Panc1 (cell line): ENCODE data around the gene DST.

Source experiments
- CTCF ChIP-seq: fragments of 450-650 bp; IDR thresholded peaks from 2 replicates; pipeline ENCODE4 v1.5.1; 2017; ENCODE audit warnings: mild to moderate bottlenecking
- REST ChIP-seq, 2 experiments: IDR thresholded peaks; 2 replicates each; pipeline ENCODE4 v1.6.1; 2011 to 2012; ENCODE audit warnings: low read depth in 2 of 2, control low read depth in 1 of 2, low read length in 1 of 2, mild to moderate bottlenecking in 1 of 2, moderate library complexity in 1 of 2; ENCODE audit not compliant: insufficient read depth in 1 of 2
- SIN3A ChIP-seq: IDR thresholded peaks from 2 replicates; pipeline ENCODE4 v1.6.1; 2012; ENCODE audit warnings: low read depth, mild to moderate bottlenecking, low read length, moderate library complexity, borderline replicate concordance; ENCODE audit not compliant: insufficient read depth

- TF ChIP-seq REST (IDR thresholded peaks at IDR 0.05; ENCODE audit: insufficient read depth in 1 of 2, low read depth in 2 of 2, low read length in 1 of 2) (no peak), CTCF (no peak), SIN3A (no peak)
Measured at GRCh38 chr6:56659721-56660380, 17.2 kb upstream of the DST start.
